Endothelial cell of hepatic sinusoid (primary cell): ENCODE data around the gene HDAC4.

Experiments used
- in situ Hi-C: cut with HindIII; loops from 2 replicates; pipeline ENCODE4 v1.10.0; 2017; ENCODE audit warnings: low sequenced_read_pairs

The HDAC4 gene

GRCh38 chr2:239121600-239122012 is 279.2 kb downstream of the HDAC4 start:
- in situ Hi-C loops: no loop called here

- in situ Hi-C loops: no loop called here
Observed at GRCh38 chr2:239120664-239121063, 280.2 kb downstream of the HDAC4 start.

GRCh38 chr2:239119346-239120126 is 281.3 kb downstream of the HDAC4 start:
- in situ Hi-C loops: no loop called here

- in situ Hi-C loops: no loop called here
Observed at GRCh38 chr2:239118675-239119211, 282.1 kb downstream of the HDAC4 start.

GRCh38 chr2:239118264-239118663 is 282.6 kb downstream of the HDAC4 start:
- in situ Hi-C loops: no loop called here

GRCh38 chr2:239117831-239118230 is 283.0 kb downstream of the HDAC4 start:
- in situ Hi-C loops: no loop called here

- in situ Hi-C loops: no loop called here
Observed at GRCh38 chr2:239116456-239117246, 284.2 kb downstream of the HDAC4 start.

- in situ Hi-C loops: no loop called here
Observed at GRCh38 chr2:239115616-239116015, 285.2 kb downstream of the HDAC4 start.

- in situ Hi-C loops: no loop called here
Observed at GRCh38 chr2:239114616-239115265, 286.1 kb downstream of the HDAC4 start.

GRCh38 chr2:239114119-239114581 is 286.7 kb downstream of the HDAC4 start:
- in situ Hi-C loops: no loop called here

- in situ Hi-C loops: no loop called here
Observed at GRCh38 chr2:239113615-239114014, 287.2 kb downstream of the HDAC4 start.

GRCh38 chr2:239113171-239113570 is 287.6 kb downstream of the HDAC4 start:
- in situ Hi-C loops: no loop called here

- in situ Hi-C loops: no loop called here
Observed at GRCh38 chr2:239112127-239112774, 288.6 kb downstream of the HDAC4 start.

GRCh38 chr2:239111401-239112100 is 289.3 kb downstream of the HDAC4 start:
- in situ Hi-C loops: no loop called here

- in situ Hi-C loops: no loop called here
Observed at GRCh38 chr2:239110595-239111048, 290.2 kb downstream of the HDAC4 start.

GRCh38 chr2:239109928-239110545 is 290.8 kb downstream of the HDAC4 start:
- in situ Hi-C loops: loop anchor here (5.0 kb wide), 1 partner anchor 63 kb away; no protein-coding TSS in a partner anchor

- in situ Hi-C loops: loop anchor here (5.0 kb wide), 1 partner anchor 62 kb away; no protein-coding TSS in a partner anchor
Observed at GRCh38 chr2:239109041-239109927, 291.5 kb downstream of the HDAC4 start.

- in situ Hi-C loops: loop anchor here (5.0 kb wide), 1 partner anchor 61 kb away; no protein-coding TSS in a partner anchor
Observed at GRCh38 chr2:239108459-239108858, 292.4 kb downstream of the HDAC4 start.
